ENCODE measurements around the gene ARHGAP15. TPM values are rescaled to one million over a fixed set of nuclear protein-coding genes. Genes with fewer than 3 reads are reported as not detected.

ARHGAP15 gene
- total RNA-seq, 1 experiment from 2014 or later, result 0.41 TPM

GRCh38 chr2:143139835-143140393 is 10.7 kb downstream of the ARHGAP15 start:
- H3K27me3 ChIP-seq (ENCODE audit: control insufficient read depth, insufficient read depth, low read length), result no peaks in the 10 kb centered on the region
- BruUV-seq (replicated peaks), result no TSS peak
- intact Hi-C loops (cut with micrococcal nuclease; ENCODE audit: unreplicated experiment) (no loop called here), in situ Hi-C loops (cut with HindIII; ENCODE audit: low pct_unique_long_range_greater_than_20kb, low sequenced_read_pairs) (no loop called here)
- DNase-seq (ENCODE audit: low read depth, low spot score) (no peak), ATAC-seq (no peak)
- H3K4me3 ChIP-seq (ENCODE audit: low read depth in 2 of 2, low read length in 2 of 2), result no peak overlapping the region
- H3K27ac ChIP-seq (ENCODE audit: low read length), result no peak overlapping the region
- H3K9me3 ChIP-seq (ENCODE audit: control insufficient read depth, insufficient read depth, low read depth, low read length), result no peaks in the 10 kb centered on the region
- H3K36me3 ChIP-seq (ENCODE audit: control insufficient read depth, insufficient read depth, low read length), result no peaks in the 10 kb centered on the region
- H3K4me1 ChIP-seq (ENCODE audit: control insufficient read depth, insufficient read depth, low read length), result no peaks in the 10 kb centered on the region
- ChIA-PET CTCF (no interaction called here), POLR2A (no interaction called here)
- TF ChIP-seq CTCF (IDR thresholded peaks at IDR 0.05) (no peak), POLR2AphosphoS5 (IDR thresholded peaks at IDR 0.05; ENCODE audit: low read depth, low read length) (no peak), TCF7L2 (IDR thresholded peaks at IDR 0.05; ENCODE audit: low read depth, low read length) (no peak), SIN3A (IDR thresholded peaks at IDR 0.05; ENCODE audit: borderline replicate concordance, insufficient read depth, low read depth, low read length) (no peak), REST (IDR thresholded peaks at IDR 0.05; ENCODE audit: insufficient read depth in 1 of 2, low read depth in 2 of 2, low read length in 1 of 2) (no peak)

- TF ChIP-seq REST (IDR thresholded peaks at IDR 0.05; ENCODE audit: insufficient read depth in 1 of 2, low read depth in 2 of 2, low read length in 1 of 2) (no peak), POLR2AphosphoS5 (IDR thresholded peaks at IDR 0.05; ENCODE audit: low read depth, low read length) (no peak), TCF7L2 (IDR thresholded peaks at IDR 0.05; ENCODE audit: low read depth, low read length) (no peak), CTCF (IDR thresholded peaks at IDR 0.05) (no peak), SIN3A (IDR thresholded peaks at IDR 0.05; ENCODE audit: borderline replicate concordance, insufficient read depth, low read depth, low read length) (no peak)
- in situ Hi-C loops (cut with HindIII; ENCODE audit: low pct_unique_long_range_greater_than_20kb, low sequenced_read_pairs), result no loop called here
- H3K4me3 ChIP-seq (ENCODE audit: low read depth in 2 of 2, low read length in 2 of 2), result no peak overlapping the region
- BruUV-seq (replicated peaks), result no TSS peak
- H3K36me3 ChIP-seq (ENCODE audit: control insufficient read depth, insufficient read depth, low read length), result no peaks in the 10 kb centered on the region
- ChIA-PET POLR2A (no interaction called here), CTCF (no interaction called here)
- H3K9me3 ChIP-seq (ENCODE audit: control insufficient read depth, insufficient read depth, low read depth, low read length), result no peaks in the 10 kb centered on the region
- no peak overlapping the region for H3K27ac ChIP-seq (ENCODE audit: low read length)
- ATAC-seq (no peak), DNase-seq (ENCODE audit: low read depth, low spot score) (no peak)
- no peaks in the 10 kb centered on the region for H3K4me1 ChIP-seq (ENCODE audit: control insufficient read depth, insufficient read depth, low read length)
- intact Hi-C loops (cut with micrococcal nuclease; ENCODE audit: unreplicated experiment), result no loop called here
- no peaks in the 10 kb centered on the region for H3K27me3 ChIP-seq (ENCODE audit: control insufficient read depth, insufficient read depth, low read length)
Observed at GRCh38 chr2:143140864-143141661, 11.8 kb downstream of the ARHGAP15 start.
